Measurements from ENCODE around the gene KCNJ4.

Gene KCNJ4

GRCh38 chr22:38489142-38489541 lies 34.1 kb upstream of the KCNJ4 start:
- no peak for TF ChIP-seq CTCF (IDR thresholded peaks at IDR 0.05)
- Histone ChIP-seq H3K4me3 (no peak overlapping the region), H3K4me1 (peaks cover 0 to 30% (median 15%) of the 10 kb centered on the region in 4 donors), H3K36me3 (peaks cover 98 to 100% (median 100%) of the 10 kb centered on the region in 3 donors), H3K27ac (no peak overlapping the region), H3K27me3 (no peaks in the 10 kb centered on the region), H3K9me3 (no peaks in the 10 kb centered on the region)
- intact Hi-C loops (cut with DNase I; ENCODE audit: low total_unique reads): no loop called here
- DNase-seq: no peak

DNA sequence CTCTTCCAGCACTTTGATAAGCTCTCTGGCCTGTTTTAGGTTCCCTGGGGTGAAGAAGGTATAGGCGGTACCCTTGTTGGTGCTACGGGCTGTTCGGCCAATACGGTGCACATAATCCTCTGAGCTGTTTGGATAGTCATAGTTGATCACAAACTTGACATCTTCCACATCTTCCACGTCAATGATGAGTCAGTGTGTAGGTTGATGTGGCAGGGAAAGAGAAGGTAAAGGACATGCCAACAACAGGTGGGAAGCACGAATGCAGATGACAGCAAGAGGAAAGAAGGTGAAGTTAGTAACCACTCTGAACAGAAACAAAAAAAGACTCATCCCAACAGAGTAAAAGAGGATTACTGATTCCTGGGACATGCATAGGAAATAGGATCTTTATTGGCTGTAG lies 32.9 kb upstream of the KCNJ4 start:
- peaks cover 0 to 27% (median 15%) of the 10 kb centered on the region in 4 donors for H3K4me1 ChIP-seq
- intact Hi-C loops (cut with DNase I; ENCODE audit: low total_unique reads): no loop called here
- H3K4me3 ChIP-seq: no peak overlapping the region
- no peaks in the 10 kb centered on the region for H3K27me3 ChIP-seq
- no peak for DNase-seq
- no peak for TF ChIP-seq CTCF (IDR thresholded peaks at IDR 0.05)
- H3K27ac ChIP-seq: no peak overlapping the region
- no peaks in the 10 kb centered on the region for H3K9me3 ChIP-seq
- H3K36me3 ChIP-seq: peaks cover 98 to 100% (median 100%) of the 10 kb centered on the region in 3 donors

DNA sequence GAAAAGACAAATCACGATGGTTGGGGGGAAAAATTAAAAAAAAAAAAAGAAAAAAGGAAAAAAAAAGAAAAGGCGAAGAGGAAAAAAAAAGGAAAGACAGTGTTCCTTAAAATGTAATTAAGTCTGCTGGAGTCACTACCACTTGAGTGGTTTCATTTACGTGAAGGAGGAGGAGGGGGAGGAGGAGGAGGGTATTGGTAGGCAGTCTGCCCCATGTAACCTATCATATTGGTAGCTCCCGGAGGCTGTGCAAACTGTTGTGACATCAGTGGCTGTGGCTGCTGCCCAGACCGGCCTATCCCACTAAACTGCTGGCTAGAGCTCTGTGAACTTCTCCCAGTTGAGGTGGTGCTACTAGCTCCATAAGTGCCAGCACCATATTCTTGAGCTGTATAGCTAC lies 30.8 kb upstream of the KCNJ4 start:
- Histone ChIP-seq H3K27me3 (no peaks in the 10 kb centered on the region), H3K36me3 (peaks cover 98 to 100% (median 98%) of the 10 kb centered on the region in 3 donors), H3K27ac (no peak overlapping the region), H3K4me1 (peaks cover 0 to 13% (median 4%) of the 10 kb centered on the region in 4 donors), H3K9me3 (no peaks in the 10 kb centered on the region), H3K4me3 (no peak overlapping the region)
- intact Hi-C loops (cut with DNase I; ENCODE audit: low total_unique reads): no loop called here
- no peak for DNase-seq
- no peak for TF ChIP-seq CTCF (IDR thresholded peaks at IDR 0.05)

DNA sequence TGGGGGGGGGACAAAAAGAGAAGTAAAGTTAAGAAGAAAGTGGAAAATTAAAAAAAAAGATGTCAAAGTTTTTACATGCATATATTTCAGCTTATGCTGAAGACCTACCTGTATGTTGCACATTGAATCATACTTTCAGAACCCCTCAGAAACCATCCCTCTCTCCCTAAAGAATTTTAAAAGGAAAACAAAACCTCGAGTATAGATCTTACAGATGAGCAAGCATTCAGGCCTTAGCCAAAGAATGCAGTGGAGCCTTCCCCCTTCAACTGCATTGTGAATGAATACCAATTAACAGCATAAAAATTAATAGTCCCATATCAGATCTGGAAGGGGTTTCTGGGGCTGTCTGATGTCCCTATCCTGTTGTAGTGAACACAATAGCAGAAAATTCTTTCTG lies 29.2 kb upstream of the KCNJ4 start:
- Histone ChIP-seq H3K36me3 (peaks cover 82 to 89% (median 87%) of the 10 kb centered on the region in 3 donors), H3K27ac (no peak overlapping the region), H3K4me3 (no peak overlapping the region), H3K4me1 (peaks cover 0 to 7% (median 0%) of the 10 kb centered on the region in 4 donors), H3K9me3 (no peaks in the 10 kb centered on the region), H3K27me3 (no peaks in the 10 kb centered on the region)
- no peak for DNase-seq
- intact Hi-C loops (cut with DNase I; ENCODE audit: low total_unique reads): no loop called here
- no peak for TF ChIP-seq CTCF (IDR thresholded peaks at IDR 0.05)

DNA sequence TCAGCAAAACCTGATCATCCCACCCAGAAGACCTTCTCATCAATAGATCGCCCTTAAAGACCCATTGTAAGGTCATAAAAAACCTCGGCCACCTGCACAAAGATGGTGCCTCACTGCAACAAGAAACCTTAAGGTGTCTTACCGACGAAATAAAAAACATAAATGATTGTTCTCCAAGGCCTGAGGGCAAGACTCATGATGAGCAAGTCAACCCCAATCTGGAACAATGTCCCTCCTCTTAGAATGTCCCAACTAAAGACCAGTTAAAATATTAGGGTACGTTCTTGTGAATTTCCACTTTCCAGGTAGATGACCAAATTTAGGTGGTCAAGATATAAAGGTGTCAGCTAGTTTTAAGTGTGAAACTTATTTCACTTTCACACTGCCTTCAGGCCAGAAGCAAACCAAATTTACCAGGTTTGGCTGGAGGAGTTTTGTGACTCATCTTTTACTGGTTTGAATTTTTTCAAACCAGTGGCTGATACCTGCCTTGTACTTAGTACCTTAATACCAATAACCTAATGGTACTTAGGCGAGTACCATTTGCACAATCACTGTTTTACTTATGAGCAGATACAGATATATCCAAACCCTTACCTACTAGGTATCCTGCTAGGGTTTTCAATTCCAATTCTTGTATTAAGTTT lies 27.8 kb upstream of the KCNJ4 start:
- intact Hi-C loops (cut with DNase I; ENCODE audit: low total_unique reads): no loop called here
- DNase-seq: no peak
- Histone ChIP-seq H3K4me3 (no peak overlapping the region), H3K36me3 (peaks cover 68 to 74% (median 73%) of the 10 kb centered on the region in 3 donors), H3K4me1 (peaks cover 0 to 5% (median 0%) of the 10 kb centered on the region in 4 donors), H3K27ac (no peak overlapping the region), H3K9me3 (no peaks in the 10 kb centered on the region), H3K27me3 (no peaks in the 10 kb centered on the region)
- no peak for TF ChIP-seq CTCF (IDR thresholded peaks at IDR 0.05)
